Parathyroid adenoma (tissue), 2 donors: Measurements from ENCODE around the gene ANKRD13D.
"Not testable (repeated sequence)": the region's sequence is repeated elsewhere in the genome, so short reads cannot be mapped to it uniquely, and the experiment has no call there.

Experiments used
- H2AFZ ChIP-seq: fragments of 300-600 bp; sonication (generic); one replicate; pipeline ENCODE4 v1.7.0; 2017; ENCODE audit warnings: antibody characterized with exemption, mild to moderate bottlenecking
- H3K27ac ChIP-seq: fragments of 300-600 bp; sonication (generic); one replicate; pipeline ENCODE4 v1.7.0; 2017
- H3K27me3 ChIP-seq: fragments of 300-600 bp; sonication (generic); one replicate; pipeline ENCODE4 v1.7.0; 2017; ENCODE audit warnings: low read length; ENCODE audit not compliant: control insufficient read depth, insufficient read depth
- H3K36me3 ChIP-seq: fragments of 300-600 bp; sonication (generic); one replicate; pipeline ENCODE4 v1.7.0; 2017; ENCODE audit warnings: low read length; ENCODE audit not compliant: control insufficient read depth, insufficient read depth
- H3K4me1 ChIP-seq: fragments of 300-600 bp; sonication (generic); one replicate; pipeline ENCODE4 v1.7.0; 2017; ENCODE audit warnings: control low read depth
- H3K4me2 ChIP-seq: fragments of 300-600 bp; sonication (generic); one replicate; pipeline ENCODE4 v1.7.0; 2017; ENCODE audit warnings: low read length
- H3K4me3 ChIP-seq: fragments of 300-600 bp; sonication (generic); one replicate; pipeline ENCODE4 v1.7.0; 2017; ENCODE audit warnings: low read depth, low read length
- H3K79me2 ChIP-seq: fragments of 300-600 bp; sonication (generic); one replicate; pipeline ENCODE4 v1.7.0; 2017; ENCODE audit warnings: control low read depth
- H3K9ac ChIP-seq: fragments of 300-600 bp; sonication (generic); one replicate; pipeline ENCODE4 v1.7.0; 2017; ENCODE audit warnings: mild to moderate bottlenecking
- H3K9me3 ChIP-seq: fragments of 300-600 bp; sonication (generic); one replicate; pipeline ENCODE4 v1.7.0; 2017; ENCODE audit warnings: low read length; ENCODE audit not compliant: control insufficient read depth
- CTCF ChIP-seq: fragments of 300-600 bp; sonication (generic); IDR thresholded peaks from one replicate; pipeline ENCODE4 v1.7.0; 2017; ENCODE audit warnings: antibody characterized with exemption, mild to moderate bottlenecking
- donor health status: primary hyperparathyroidism.

ANKRD13D gene

GRCh38 chr11:67254798-67255197 is 34.3 kb upstream of the ANKRD13D start:
- H3K27ac ChIP-seq, result no peak overlapping the region
- H3K79me2 ChIP-seq, result no peaks in the 10 kb centered on the region
- no peaks in the 10 kb centered on the region for H3K36me3 ChIP-seq
- no peaks in the 10 kb centered on the region for H3K27me3 ChIP-seq
- no peak for TF ChIP-seq CTCF
- no peak overlapping the region for H3K4me3 ChIP-seq
- H3K4me1 ChIP-seq, result no peaks in the 10 kb centered on the region
- H3K9me3 ChIP-seq, result no peaks in the 10 kb centered on the region
- no peak overlapping the region for H3K4me2 ChIP-seq
- H3K9ac ChIP-seq, result no peak overlapping the region
- H2AFZ ChIP-seq, result no peak overlapping the region

GRCh38 chr11:67255353-67255752 is 33.8 kb upstream of the ANKRD13D start:
- no peaks in the 10 kb centered on the region for H3K36me3 ChIP-seq
- H3K4me3 ChIP-seq, result no peak overlapping the region
- H3K27ac ChIP-seq, result no peak overlapping the region
- TF ChIP-seq CTCF, result no peak
- H3K79me2 ChIP-seq, result no peaks in the 10 kb centered on the region
- no peak overlapping the region for H3K9ac ChIP-seq
- H3K9me3 ChIP-seq, result no peaks in the 10 kb centered on the region
- H3K4me2 ChIP-seq, result no peak overlapping the region
- H3K27me3 ChIP-seq, result no peaks in the 10 kb centered on the region
- no peaks in the 10 kb centered on the region for H3K4me1 ChIP-seq
- no peak overlapping the region for H2AFZ ChIP-seq

- Histone ChIP-seq H3K4me2 (no peak overlapping the region), H3K4me1 (no peaks in the 10 kb centered on the region), H3K79me2 (no peaks in the 10 kb centered on the region), H3K4me3 (no peak overlapping the region), H3K9me3 (no peaks in the 10 kb centered on the region), H3K9ac (no peak overlapping the region), H3K27me3 (no peaks in the 10 kb centered on the region), H3K27ac (no peak overlapping the region), H2AFZ (no peak overlapping the region), H3K36me3 (no peaks in the 10 kb centered on the region)
- no peak for TF ChIP-seq CTCF
Observed at GRCh38 chr11:67255864-67256263, 33.2 kb upstream of the ANKRD13D start.

- no peaks in the 10 kb centered on the region for H3K9me3 ChIP-seq
- no peaks in the 10 kb centered on the region for H3K4me1 ChIP-seq
- no peak overlapping the region for H3K4me2 ChIP-seq
- H3K9ac ChIP-seq, result no peak overlapping the region
- H3K36me3 ChIP-seq, result no peaks in the 10 kb centered on the region
- H2AFZ ChIP-seq, result no peak overlapping the region
- H3K4me3 ChIP-seq, result no peak overlapping the region
- H3K79me2 ChIP-seq, result no peaks in the 10 kb centered on the region
- no peak overlapping the region for H3K27ac ChIP-seq
- no peaks in the 10 kb centered on the region for H3K27me3 ChIP-seq
- no peak for TF ChIP-seq CTCF
Observed at GRCh38 chr11:67256477-67257135, 32.5 kb upstream of the ANKRD13D start.

- Histone ChIP-seq H3K79me2 (peaks cover 2% of the 10 kb centered on the region), H3K27me3 (no peaks in the 10 kb centered on the region), H3K9me3 (no peaks in the 10 kb centered on the region), H3K4me2 (no peak overlapping the region), H3K27ac (no peak overlapping the region), H2AFZ (no peak overlapping the region), H3K36me3 (no peaks in the 10 kb centered on the region), H3K9ac (no peak overlapping the region), H3K4me1 (no peaks in the 10 kb centered on the region), H3K4me3 (no peak overlapping the region)
- TF ChIP-seq CTCF, result no peak
Observed at GRCh38 chr11:67260406-67260805, 28.7 kb upstream of the ANKRD13D start.

GRCh38 chr11:67260885-67261639 is 28.0 kb upstream of the ANKRD13D start:
- not testable (repeated sequence) for H3K27me3 ChIP-seq, H3K27ac ChIP-seq, H3K79me2 ChIP-seq, H3K4me1 ChIP-seq, H3K9ac ChIP-seq, H3K36me3 ChIP-seq, H3K9me3 ChIP-seq
- H2AFZ ChIP-seq, result peak overlapping the region; percentile 63
- H3K4me2 ChIP-seq, result peak overlapping the region; percentile 68
- peak overlapping the region; percentile 25 for H3K4me3 ChIP-seq
